Left ventricle myocardium inferior (tissue), 1 donor: ENCODE data around the gene HNRNPAB. TPM values are rescaled to one million over a fixed set of nuclear protein-coding genes. Genes with fewer than 3 reads are reported as not detected.

ENCODE experiments used
- DNase-seq: peaks from one replicate; pipeline ENCODE4 v3.0.0-alpha.2; 2020
- H3K27ac ChIP-seq: fragments of 200-600 bp; replicated peaks from 2 replicates; pipeline ENCODE4 v1.8.0; 2021
- H3K27me3 ChIP-seq: fragments of 200-600 bp; 2 replicates; pipeline ENCODE4 v1.8.0; 2021; ENCODE audit warnings: low read depth
- H3K36me3 ChIP-seq: fragments of 200-600 bp; 2 replicates; pipeline ENCODE4 v1.8.0; 2021
- H3K4me1 ChIP-seq: fragments of 200-600 bp; 2 replicates; pipeline ENCODE4 v1.8.0; 2021
- H3K4me3 ChIP-seq: fragments of 200-600 bp; 2 replicates; pipeline ENCODE4 v1.8.0; 2021; ENCODE audit warnings: mild to moderate bottlenecking, moderate library complexity
- H3K9me3 ChIP-seq: fragments of 200-600 bp; replicated peaks from 2 replicates; pipeline ENCODE4 v1.8.0; 2021
- intact Hi-C: fragments of 100-400 bp; cut with micrococcal nuclease; formaldehyde crosslinking; loops from one replicate; pipeline ENCODE4 v1.11.0; 2022
- total RNA-seq: library from RNA; stranded (reverse); fragmentation: NEBNext Ultra II Directional; extraction: Animal tissue kit (Norgen Biotek cat#: 25700); gene quantifications from one replicate; pipeline ENCODE4 v1.2.1, GENCODE V29; 2021
- TF ChIP-seq, protein P1 (sequence below): fragments of 200-600 bp; IDR thresholded peaks from 2 replicates; pipeline ENCODE4 v1.8.0; 2021; ENCODE audit warnings: antibody characterized with exemption, mild to moderate bottlenecking, borderline replicate concordance
- donor health status: DM: no; HTN: yes; CAD: no; lungs with severe emphysema.

The HNRNPAB gene
- total RNA-seq, 1 donor from 2014 or later, result 85.2 TPM

DNA sequence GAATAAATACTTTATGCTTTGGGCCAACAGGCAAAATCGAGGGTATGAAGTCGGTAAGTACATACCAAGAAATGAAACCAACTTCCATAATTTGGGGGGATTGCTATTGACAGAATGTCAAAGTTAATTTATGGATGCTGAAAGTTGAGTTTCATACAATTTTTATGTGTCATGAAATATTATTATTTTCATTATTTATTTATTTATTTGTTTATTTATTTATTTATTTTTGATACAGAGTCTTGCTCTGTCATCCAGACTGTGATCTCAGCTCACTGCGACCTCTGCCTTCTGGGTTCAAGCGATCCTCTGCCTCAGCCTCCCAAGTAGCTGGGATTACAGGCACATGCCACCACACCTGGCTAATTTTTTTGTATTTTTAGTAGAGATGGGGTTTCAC lies 12.7 kb upstream of the HNRNPAB start:
- TF ChIP-seq, protein P1, sequence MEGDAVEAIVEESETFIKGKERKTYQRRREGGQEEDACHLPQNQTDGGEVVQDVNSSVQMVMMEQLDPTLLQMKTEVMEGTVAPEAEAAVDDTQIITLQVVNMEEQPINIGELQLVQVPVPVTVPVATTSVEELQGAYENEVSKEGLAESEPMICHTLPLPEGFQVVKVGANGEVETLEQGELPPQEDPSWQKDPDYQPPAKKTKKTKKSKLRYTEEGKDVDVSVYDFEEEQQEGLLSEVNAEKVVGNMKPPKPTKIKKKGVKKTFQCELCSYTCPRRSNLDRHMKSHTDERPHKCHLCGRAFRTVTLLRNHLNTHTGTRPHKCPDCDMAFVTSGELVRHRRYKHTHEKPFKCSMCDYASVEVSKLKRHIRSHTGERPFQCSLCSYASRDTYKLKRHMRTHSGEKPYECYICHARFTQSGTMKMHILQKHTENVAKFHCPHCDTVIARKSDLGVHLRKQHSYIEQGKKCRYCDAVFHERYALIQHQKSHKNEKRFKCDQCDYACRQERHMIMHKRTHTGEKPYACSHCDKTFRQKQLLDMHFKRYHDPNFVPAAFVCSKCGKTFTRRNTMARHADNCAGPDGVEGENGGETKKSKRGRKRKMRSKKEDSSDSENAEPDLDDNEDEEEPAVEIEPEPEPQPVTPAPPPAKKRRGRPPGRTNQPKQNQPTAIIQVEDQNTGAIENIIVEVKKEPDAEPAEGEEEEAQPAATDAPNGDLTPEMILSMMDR, result no peak
- Histone ChIP-seq H3K4me3 (no peak overlapping the region), H3K27me3 (peaks cover 57% of the 10 kb centered on the region), H3K4me1 (no peaks in the 10 kb centered on the region), H3K9me3 (no peaks in the 10 kb centered on the region), H3K27ac (no peak overlapping the region), H3K36me3 (no peaks in the 10 kb centered on the region)
- DNase-seq, result no peak
- intact Hi-C loops, result no loop called here

DNA sequence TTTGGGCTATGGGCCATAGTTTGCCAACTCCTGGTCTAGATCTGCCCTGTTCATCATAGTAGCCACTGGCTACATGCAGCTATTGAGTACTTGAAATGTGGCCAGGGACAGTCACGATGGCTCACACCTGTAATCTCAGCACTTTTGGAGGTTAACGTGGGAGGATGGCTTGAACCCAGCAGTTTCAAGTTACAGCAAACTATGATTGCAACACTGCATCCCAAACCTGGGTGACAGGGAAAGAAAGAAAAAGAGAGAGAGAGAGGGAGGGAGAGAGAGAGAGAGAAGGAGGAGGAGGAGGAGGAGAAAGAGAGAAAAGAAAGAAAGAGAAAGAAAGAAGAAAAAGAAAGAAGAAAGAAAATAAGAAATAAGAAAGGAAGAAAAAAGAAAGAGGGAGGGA lies 12.1 kb upstream of the HNRNPAB start:
- TF ChIP-seq, protein P1, result no peak
- no peak overlapping the region for H3K4me3 ChIP-seq
- H3K36me3 ChIP-seq, result no peaks in the 10 kb centered on the region
- intact Hi-C loops, result no loop called here
- DNase-seq, result no peak
- H3K4me1 ChIP-seq, result no peaks in the 10 kb centered on the region
- H3K27me3 ChIP-seq, result peaks cover 57% of the 10 kb centered on the region
- H3K27ac ChIP-seq, result no peak overlapping the region
- H3K9me3 ChIP-seq, result no peaks in the 10 kb centered on the region

DNA sequence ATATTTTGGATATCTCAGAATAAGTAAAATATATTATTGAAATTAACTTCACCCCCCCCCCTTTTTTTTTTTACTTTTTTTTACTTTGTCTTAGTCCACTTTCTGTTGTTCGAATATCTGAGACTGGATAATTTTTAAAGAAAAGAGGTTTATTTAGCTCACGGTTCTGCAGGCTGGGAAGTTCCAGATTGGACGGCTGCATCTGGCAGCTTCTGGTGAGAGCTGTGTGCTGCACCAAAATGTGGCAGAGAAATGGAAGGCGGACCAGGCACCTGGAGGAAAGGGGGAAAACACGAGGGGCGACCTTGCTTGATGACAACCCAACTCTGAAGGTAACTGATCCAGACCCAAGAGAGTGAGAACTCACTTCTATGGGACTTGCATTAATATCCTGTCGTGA lies 11.5 kb upstream of the HNRNPAB start:
- H3K4me1 ChIP-seq, result no peaks in the 10 kb centered on the region
- intact Hi-C loops, result no loop called here
- H3K9me3 ChIP-seq, result no peaks in the 10 kb centered on the region
- H3K27me3 ChIP-seq, result peaks cover 57% of the 10 kb centered on the region
- H3K36me3 ChIP-seq, result no peaks in the 10 kb centered on the region
- no peak overlapping the region for H3K27ac ChIP-seq
- H3K4me3 ChIP-seq, result no peak overlapping the region
- TF ChIP-seq, protein P1, result no peak
- DNase-seq, result no peak

DNA sequence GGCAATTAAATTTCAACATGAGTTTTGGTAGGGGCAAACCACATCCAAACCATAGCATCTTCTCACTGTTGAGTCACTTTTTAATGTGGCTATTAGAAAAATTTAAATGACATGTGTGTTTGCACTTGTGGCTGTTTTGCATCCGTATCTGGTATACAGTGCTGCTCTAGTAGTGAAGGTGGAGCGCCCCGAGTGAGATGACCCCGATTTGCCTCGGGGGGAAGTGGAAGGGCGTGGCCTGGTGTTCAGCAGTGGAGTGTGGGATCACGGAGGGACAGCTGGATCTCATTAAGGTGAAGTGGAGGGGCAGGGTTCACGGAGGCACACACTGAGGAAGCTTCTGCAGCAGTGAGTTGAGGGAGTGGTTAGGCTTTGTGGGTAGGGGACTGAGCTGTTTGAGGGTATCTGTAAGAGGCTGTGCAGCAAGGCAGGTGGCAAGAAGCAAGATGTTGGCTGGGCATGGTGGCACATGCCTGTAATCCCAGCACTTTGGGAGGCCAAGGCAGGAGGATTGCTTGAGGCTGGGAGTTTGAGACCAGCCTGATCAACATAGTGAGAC lies 11.0 kb upstream of the HNRNPAB start:
- DNase-seq, result no peak

DNA sequence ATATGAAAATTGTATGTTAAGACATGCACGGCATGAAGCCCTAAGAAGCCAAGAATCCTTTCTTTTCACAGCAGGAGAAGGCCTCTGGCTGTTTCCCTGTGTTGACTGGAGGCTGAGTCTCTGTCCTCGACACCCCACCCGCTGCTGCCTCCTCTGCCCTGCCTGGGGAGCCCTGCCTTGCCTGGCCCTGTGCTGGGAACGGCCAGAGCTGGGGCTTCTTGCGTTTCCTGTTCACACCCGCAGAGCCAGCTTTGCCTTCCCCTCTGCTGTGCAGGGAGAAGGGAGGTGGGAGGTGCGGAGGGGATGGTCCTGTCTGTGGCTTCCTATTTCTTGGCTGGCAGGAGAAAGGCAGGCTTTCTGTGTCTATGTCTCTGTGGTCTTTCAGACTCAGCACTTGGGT lies 10.3 kb upstream of the HNRNPAB start:
- DNase-seq, result no peak
- TF ChIP-seq, protein P1, result no peak
- Histone ChIP-seq H3K4me3 (no peak overlapping the region), H3K9me3 (no peaks in the 10 kb centered on the region), H3K4me1 (no peaks in the 10 kb centered on the region), H3K27me3 (peaks cover 48% of the 10 kb centered on the region), H3K27ac (no peak overlapping the region), H3K36me3 (no peaks in the 10 kb centered on the region)
- intact Hi-C loops, result no loop called here

More for the DNA sequence above, 11.0 kb upstream of the HNRNPAB start:
- TF ChIP-seq, protein P1, result no peak
- H3K4me3 ChIP-seq, result no peak overlapping the region
- peaks cover 55% of the 10 kb centered on the region for H3K27me3 ChIP-seq
- H3K4me1 ChIP-seq, result no peaks in the 10 kb centered on the region
- H3K36me3 ChIP-seq, result no peaks in the 10 kb centered on the region
- no peak overlapping the region for H3K27ac ChIP-seq
- H3K9me3 ChIP-seq, result no peaks in the 10 kb centered on the region
- intact Hi-C loops, result no loop called here
